NCI-H526 (cell line): Measurements from ENCODE around the gene HEYL.

ENCODE experiments used
- DNase-seq, 2 experiments: peaks; one replicate each; lab custom pipeline; 2025; lab: John Stamatoyannopoulos, UW

HEYL gene

GRCh38 chr1:39637361-39637760, 2.1 kb downstream of the HEYL start:
- DNase-seq = no peak

- DNase-seq = no peak
Observed at GRCh38 chr1:39635871-39636210, 3.6 kb downstream of the HEYL start.

- DNase-seq = no peak
Observed at GRCh38 chr1:39635205-39635870, 4.1 kb downstream of the HEYL start.

GRCh38 chr1:39633422-39633821, 6.0 kb downstream of the HEYL start:
- no peak for DNase-seq

GRCh38 chr1:39632682-39633417, 6.6 kb downstream of the HEYL start:
- peak in 1 of 2 experiments; percentile 75 for DNase-seq

- DNase-seq = no peak
Observed at GRCh38 chr1:39632323-39632681, 7.1 kb downstream of the HEYL start.

- DNase-seq = no peak
Observed at GRCh38 chr1:39631361-39632322, 7.8 kb downstream of the HEYL start.

GRCh38 chr1:39628807-39629350, 10.6 kb downstream of the HEYL start:
- DNase-seq = no peak

- DNase-seq = no peak
Observed at GRCh38 chr1:39626646-39627045, 12.8 kb downstream of the HEYL start.

GRCh38 chr1:39625462-39626273, 13.8 kb downstream of the HEYL start:
- peak in 1 of 2 experiments; percentile 59 for DNase-seq

GRCh38 chr1:39625009-39625408, 14.4 kb downstream of the HEYL start:
- DNase-seq = no peak

- DNase-seq = no peak
Observed at GRCh38 chr1:39623053-39623452, 16.4 kb downstream of the HEYL start.

GRCh38 chr1:39622427-39622826, 17.0 kb downstream of the HEYL start:
- no peak for DNase-seq

GRCh38 chr1:39620659-39621165, 18.7 kb downstream of the HEYL start:
- DNase-seq = no peak

GRCh38 chr1:39617488-39618049, 21.9 kb downstream of the HEYL start:
- no peak for DNase-seq

- no peak for DNase-seq
Observed at GRCh38 chr1:39615086-39615673, 24.3 kb downstream of the HEYL start.

GRCh38 chr1:39614488-39614887, 25.0 kb downstream of the HEYL start:
- no peak for DNase-seq

- no peak for DNase-seq
Observed at GRCh38 chr1:39613250-39613649, 26.2 kb downstream of the HEYL start.

- peak; percentile 37 to 88 for DNase-seq
Observed at GRCh38 chr1:39609618-39610331, 29.7 kb downstream of the HEYL start.

- DNase-seq = no peak
Observed at GRCh38 chr1:39608921-39609320, 30.5 kb downstream of the HEYL start.
